Activated naive CD8-positive, alpha-beta T cell treated with anti-CD3 and anti-CD28 coated beads for 36 hours (primary cell): ENCODE measurements around the gene ARHGAP42. TPM values are rescaled to one million over a fixed set of nuclear protein-coding genes. Genes with fewer than 3 reads are reported as not detected.
A peak's percentile ranks its signal among the peaks of the same experiment; 100 is the strongest.

ENCODE experiments used
- DNase-seq: peaks from one replicate; pipeline ENCODE4 v3.0.0; 2021
- H3K27ac Mint-ChIP-seq: one replicate; pipeline ENCODE4 v1.8.0; 2022; ENCODE audit warnings: mild to moderate bottlenecking, moderate library complexity, mixed read lengths
- H3K27me3 Mint-ChIP-seq: one replicate; pipeline ENCODE4 v1.8.0; 2022; ENCODE audit warnings: mild to moderate bottlenecking, mixed read lengths
- H3K36me3 Mint-ChIP-seq: one replicate; pipeline ENCODE4 v1.8.0; 2021; ENCODE audit warnings: mild to moderate bottlenecking, mixed read lengths
- H3K4me1 Mint-ChIP-seq: one replicate; pipeline ENCODE4 v1.8.0; 2021; ENCODE audit warnings: mixed read lengths
- H3K4me3 Mint-ChIP-seq: one replicate; pipeline ENCODE4 v1.8.0; 2022; ENCODE audit warnings: mild to moderate bottlenecking, moderate library complexity, mixed read lengths
- H3K9me3 Mint-ChIP-seq: one replicate; pipeline ENCODE4 v1.8.0; 2022; ENCODE audit warnings: mixed read lengths
- total RNA-seq, 2 experiments: library from RNA; stranded (reverse); gene quantifications; one replicate each; pipeline ENCODE4 v1.2.3, GENCODE V29; 2021

ARHGAP42 gene
- total RNA-seq, 2 experiments from 2014 or later, result 0.22 to 0.58 TPM

DNA sequence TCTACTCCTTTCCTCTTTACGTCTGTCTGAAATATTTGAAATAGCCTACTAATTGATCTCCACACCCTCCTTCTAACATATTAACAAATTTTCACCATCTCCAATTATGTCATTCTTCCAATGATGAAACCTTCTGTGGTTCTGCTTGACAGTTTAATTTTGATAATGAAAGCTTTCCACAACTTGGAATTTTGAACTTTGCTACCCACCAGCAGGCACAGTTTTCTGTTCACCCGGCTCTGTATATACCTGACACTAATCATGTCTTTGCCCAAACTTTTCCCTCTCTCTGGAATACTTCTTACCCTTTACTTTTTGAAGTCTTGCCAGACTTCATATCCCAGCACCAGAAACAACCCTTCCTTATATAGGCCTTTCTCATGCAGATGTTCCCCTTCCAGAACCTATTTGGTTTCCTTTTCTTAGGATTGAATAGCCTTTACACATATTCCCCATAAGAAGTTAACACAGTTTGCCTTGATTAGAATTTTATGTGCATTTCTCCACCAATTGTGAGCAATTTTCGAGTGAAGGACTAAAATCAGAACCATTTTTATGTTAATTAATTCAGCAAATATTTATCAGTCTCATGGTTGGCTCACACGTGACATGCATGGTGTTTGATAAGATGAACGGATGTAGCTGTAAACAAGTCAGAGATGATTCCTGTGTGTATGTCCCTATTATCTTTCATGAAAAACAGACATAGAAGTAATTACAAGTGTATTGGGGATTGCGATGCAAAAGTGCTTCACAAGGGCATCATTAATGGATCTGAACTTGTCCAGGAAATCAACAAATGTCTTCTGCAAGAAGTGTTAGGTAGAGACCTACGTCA, 173.4 kb downstream of the ARHGAP42 start:
- peaks cover 4% of the 10 kb centered on the region for H3K27me3 Mint-ChIP-seq
- no peaks in the 10 kb centered on the region for H3K4me1 Mint-ChIP-seq
- H3K4me3 Mint-ChIP-seq, result no peak overlapping the region
- no peaks in the 10 kb centered on the region for H3K36me3 Mint-ChIP-seq
- H3K27ac Mint-ChIP-seq, result no peak overlapping the region
- no peaks in the 10 kb centered on the region for H3K9me3 Mint-ChIP-seq
- DNase-seq, result no peak

- Mint-ChIP-seq H3K36me3 (no peaks in the 10 kb centered on the region), H3K9me3 (no peaks in the 10 kb centered on the region), H3K4me1 (no peaks in the 10 kb centered on the region), H3K4me3 (no peak overlapping the region), H3K27me3 (peaks cover 4% of the 10 kb centered on the region), H3K27ac (no peak overlapping the region)
- no peak for DNase-seq
Observed at GRCh38 chr11:100861212-100861611, 174.1 kb downstream of the ARHGAP42 start.

GRCh38 chr11:100863080-100863581, 176.0 kb downstream of the ARHGAP42 start:
- peaks cover 4% of the 10 kb centered on the region for H3K27me3 Mint-ChIP-seq
- H3K36me3 Mint-ChIP-seq, result no peaks in the 10 kb centered on the region
- peak; percentile 1 for DNase-seq
- H3K4me3 Mint-ChIP-seq, result no peak overlapping the region
- H3K4me1 Mint-ChIP-seq, result no peaks in the 10 kb centered on the region
- no peaks in the 10 kb centered on the region for H3K9me3 Mint-ChIP-seq
- no peak overlapping the region for H3K27ac Mint-ChIP-seq

- H3K36me3 Mint-ChIP-seq, result no peaks in the 10 kb centered on the region
- no peak overlapping the region for H3K4me3 Mint-ChIP-seq
- peaks cover 4% of the 10 kb centered on the region for H3K27me3 Mint-ChIP-seq
- DNase-seq, result no peak
- no peaks in the 10 kb centered on the region for H3K9me3 Mint-ChIP-seq
- H3K27ac Mint-ChIP-seq, result no peak overlapping the region
- no peaks in the 10 kb centered on the region for H3K4me1 Mint-ChIP-seq
Observed at GRCh38 chr11:100865443-100866065, 178.5 kb downstream of the ARHGAP42 start.

DNA sequence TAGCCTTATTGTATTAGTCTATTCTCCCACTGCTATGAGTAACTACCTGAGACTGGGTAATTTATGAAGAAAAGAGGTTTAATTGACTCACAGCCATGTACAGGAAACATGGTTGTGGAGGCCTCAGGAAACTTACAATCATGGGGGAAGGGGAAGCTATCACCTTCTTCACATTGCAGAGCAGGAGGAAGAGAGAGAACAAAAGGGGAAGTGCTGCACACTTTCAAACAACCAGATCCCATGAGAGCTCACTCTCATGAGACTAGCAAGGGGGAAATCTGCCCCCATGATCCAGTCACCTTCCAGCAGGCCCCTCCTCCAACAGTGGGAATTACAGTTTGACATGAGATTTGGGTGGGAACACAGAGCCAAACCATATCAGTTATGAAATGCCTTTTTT, 179.4 kb downstream of the ARHGAP42 start:
- H3K27me3 Mint-ChIP-seq, result no peaks in the 10 kb centered on the region
- no peak overlapping the region for H3K4me3 Mint-ChIP-seq
- no peaks in the 10 kb centered on the region for H3K4me1 Mint-ChIP-seq
- H3K9me3 Mint-ChIP-seq, result no peaks in the 10 kb centered on the region
- no peak for DNase-seq
- H3K36me3 Mint-ChIP-seq, result no peaks in the 10 kb centered on the region
- no peak overlapping the region for H3K27ac Mint-ChIP-seq

- no peak for DNase-seq
- no peaks in the 10 kb centered on the region for H3K27me3 Mint-ChIP-seq
- H3K36me3 Mint-ChIP-seq, result no peaks in the 10 kb centered on the region
- no peaks in the 10 kb centered on the region for H3K9me3 Mint-ChIP-seq
- no peaks in the 10 kb centered on the region for H3K4me1 Mint-ChIP-seq
- no peak overlapping the region for H3K4me3 Mint-ChIP-seq
- H3K27ac Mint-ChIP-seq, result no peak overlapping the region
Observed at GRCh38 chr11:100867606-100868005, 180.5 kb downstream of the ARHGAP42 start.

DNA sequence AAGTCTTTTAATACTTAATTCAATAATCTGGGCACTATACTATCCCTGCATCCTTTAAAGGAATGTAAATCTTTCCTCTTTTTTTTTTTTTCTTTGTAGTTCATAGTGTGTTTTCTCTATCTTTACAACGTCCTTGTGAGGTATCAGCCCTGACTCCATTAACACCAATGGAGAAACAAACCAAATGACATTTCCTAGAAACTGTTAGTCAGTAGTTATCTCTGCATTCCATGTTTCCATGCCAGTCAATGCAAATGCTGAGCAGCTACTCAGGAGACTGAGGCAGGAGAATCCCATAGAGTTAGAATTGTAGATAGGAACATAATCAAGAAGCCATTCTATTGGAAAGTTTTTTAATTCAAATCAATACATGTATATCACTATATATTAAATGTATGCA, 182.2 kb downstream of the ARHGAP42 start:
- H3K27ac Mint-ChIP-seq, result no peak overlapping the region
- no peaks in the 10 kb centered on the region for H3K9me3 Mint-ChIP-seq
- H3K4me3 Mint-ChIP-seq, result no peak overlapping the region
- no peaks in the 10 kb centered on the region for H3K4me1 Mint-ChIP-seq
- no peak for DNase-seq
- H3K27me3 Mint-ChIP-seq, result no peaks in the 10 kb centered on the region
- no peaks in the 10 kb centered on the region for H3K36me3 Mint-ChIP-seq

GRCh38 chr11:100870138-100870537, 183.1 kb downstream of the ARHGAP42 start:
- no peak for DNase-seq
- Mint-ChIP-seq H3K9me3 (no peaks in the 10 kb centered on the region), H3K4me3 (no peak overlapping the region), H3K27ac (no peak overlapping the region), H3K36me3 (no peaks in the 10 kb centered on the region), H3K4me1 (no peaks in the 10 kb centered on the region), H3K27me3 (no peaks in the 10 kb centered on the region)

- Mint-ChIP-seq H3K9me3 (no peaks in the 10 kb centered on the region), H3K4me3 (no peak overlapping the region), H3K27ac (no peak overlapping the region), H3K4me1 (no peaks in the 10 kb centered on the region), H3K27me3 (no peaks in the 10 kb centered on the region), H3K36me3 (no peaks in the 10 kb centered on the region)
- DNase-seq, result no peak
Observed at GRCh38 chr11:100872951-100873740, 186.1 kb downstream of the ARHGAP42 start.

DNA sequence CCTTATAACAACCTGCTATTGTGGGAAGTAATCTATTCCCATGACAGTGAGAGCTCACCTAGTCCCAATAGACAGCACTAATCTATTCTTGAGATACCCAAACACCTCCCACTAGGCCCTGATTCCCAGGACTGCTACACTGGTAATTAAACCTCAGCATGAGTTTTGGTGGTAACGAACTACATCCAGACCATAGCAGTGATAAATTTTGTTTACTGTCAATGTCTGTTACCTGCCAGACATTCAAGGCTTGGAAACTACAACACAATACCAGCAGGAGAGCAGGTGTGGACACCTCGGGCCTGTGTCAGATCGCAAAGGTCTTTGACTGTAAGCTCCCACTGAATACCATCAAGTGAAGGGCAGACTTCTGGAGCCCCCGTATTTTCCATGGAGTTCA, 187.1 kb downstream of the ARHGAP42 start:
- Mint-ChIP-seq H3K4me1 (no peaks in the 10 kb centered on the region), H3K36me3 (no peaks in the 10 kb centered on the region), H3K4me3 (no peak overlapping the region), H3K9me3 (no peaks in the 10 kb centered on the region), H3K27ac (no peak overlapping the region), H3K27me3 (no peaks in the 10 kb centered on the region)
- DNase-seq, result no peak

DNA sequence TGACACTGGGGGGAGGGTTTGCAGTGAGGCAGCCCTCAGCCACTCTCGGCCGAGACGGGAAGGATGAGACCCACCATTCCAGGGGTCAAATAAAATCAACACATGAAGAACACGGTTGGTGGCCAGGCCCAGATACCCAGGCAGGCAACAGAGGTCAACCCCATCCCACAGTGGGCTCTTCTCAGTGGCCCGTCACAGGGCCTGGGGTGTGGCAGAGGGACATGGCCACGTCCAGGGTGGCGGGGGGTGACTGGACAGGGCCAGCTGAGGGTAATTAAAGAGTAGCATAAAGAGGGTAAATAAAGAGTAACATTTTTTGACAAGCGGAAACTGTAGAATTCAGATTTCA, 188.4 kb downstream of the ARHGAP42 start:
- Mint-ChIP-seq H3K36me3 (no peaks in the 10 kb centered on the region), H3K9me3 (no peaks in the 10 kb centered on the region), H3K27me3 (no peaks in the 10 kb centered on the region), H3K4me1 (no peaks in the 10 kb centered on the region), H3K4me3 (no peak overlapping the region), H3K27ac (no peak overlapping the region)
- DNase-seq, result no peak

GRCh38 chr11:100876815-100877520, 189.9 kb downstream of the ARHGAP42 start:
- no peak for DNase-seq
- no peak overlapping the region for H3K27ac Mint-ChIP-seq
- H3K27me3 Mint-ChIP-seq, result no peaks in the 10 kb centered on the region
- H3K9me3 Mint-ChIP-seq, result peaks cover 8% of the 10 kb centered on the region
- no peak overlapping the region for H3K4me3 Mint-ChIP-seq
- no peaks in the 10 kb centered on the region for H3K4me1 Mint-ChIP-seq
- H3K36me3 Mint-ChIP-seq, result no peaks in the 10 kb centered on the region

- H3K9me3 Mint-ChIP-seq, result peaks cover 10% of the 10 kb centered on the region
- H3K4me1 Mint-ChIP-seq, result no peaks in the 10 kb centered on the region
- DNase-seq, result no peak
- H3K4me3 Mint-ChIP-seq, result no peak overlapping the region
- H3K27ac Mint-ChIP-seq, result no peak overlapping the region
- no peaks in the 10 kb centered on the region for H3K36me3 Mint-ChIP-seq
- H3K27me3 Mint-ChIP-seq, result no peaks in the 10 kb centered on the region
Observed at GRCh38 chr11:100878474-100878873, 191.4 kb downstream of the ARHGAP42 start.

GRCh38 chr11:100882957-100883356, 195.9 kb downstream of the ARHGAP42 start:
- H3K4me1 Mint-ChIP-seq, result no peaks in the 10 kb centered on the region
- H3K4me3 Mint-ChIP-seq, result no peak overlapping the region
- H3K27ac Mint-ChIP-seq, result no peak overlapping the region
- DNase-seq, result no peak
- H3K27me3 Mint-ChIP-seq, result no peaks in the 10 kb centered on the region
- no peaks in the 10 kb centered on the region for H3K36me3 Mint-ChIP-seq
- H3K9me3 Mint-ChIP-seq, result peaks cover 11% of the 10 kb centered on the region

- Mint-ChIP-seq H3K9me3 (peaks cover 11% of the 10 kb centered on the region), H3K4me3 (no peak overlapping the region), H3K4me1 (no peaks in the 10 kb centered on the region), H3K27ac (no peak overlapping the region), H3K36me3 (no peaks in the 10 kb centered on the region), H3K27me3 (no peaks in the 10 kb centered on the region)
- DNase-seq, result no peak
Observed at GRCh38 chr11:100883830-100884229, 196.7 kb downstream of the ARHGAP42 start.
